GM19467 (cell line): Measurements from ENCODE around the gene ELMO3.
A peak's percentile ranks its signal among the peaks of the same experiment; 100 is the strongest.

Experiments
- ATAC-seq: cut with Tn5 transposase; IDR thresholded peaks from one replicate; pipeline ENCODE4 v1.9.1; 2021; ENCODE audit warnings: mild to moderate bottlenecking, moderate library complexity; ENCODE audit not compliant: unreplicated experiment

Gene ELMO3

DNA sequence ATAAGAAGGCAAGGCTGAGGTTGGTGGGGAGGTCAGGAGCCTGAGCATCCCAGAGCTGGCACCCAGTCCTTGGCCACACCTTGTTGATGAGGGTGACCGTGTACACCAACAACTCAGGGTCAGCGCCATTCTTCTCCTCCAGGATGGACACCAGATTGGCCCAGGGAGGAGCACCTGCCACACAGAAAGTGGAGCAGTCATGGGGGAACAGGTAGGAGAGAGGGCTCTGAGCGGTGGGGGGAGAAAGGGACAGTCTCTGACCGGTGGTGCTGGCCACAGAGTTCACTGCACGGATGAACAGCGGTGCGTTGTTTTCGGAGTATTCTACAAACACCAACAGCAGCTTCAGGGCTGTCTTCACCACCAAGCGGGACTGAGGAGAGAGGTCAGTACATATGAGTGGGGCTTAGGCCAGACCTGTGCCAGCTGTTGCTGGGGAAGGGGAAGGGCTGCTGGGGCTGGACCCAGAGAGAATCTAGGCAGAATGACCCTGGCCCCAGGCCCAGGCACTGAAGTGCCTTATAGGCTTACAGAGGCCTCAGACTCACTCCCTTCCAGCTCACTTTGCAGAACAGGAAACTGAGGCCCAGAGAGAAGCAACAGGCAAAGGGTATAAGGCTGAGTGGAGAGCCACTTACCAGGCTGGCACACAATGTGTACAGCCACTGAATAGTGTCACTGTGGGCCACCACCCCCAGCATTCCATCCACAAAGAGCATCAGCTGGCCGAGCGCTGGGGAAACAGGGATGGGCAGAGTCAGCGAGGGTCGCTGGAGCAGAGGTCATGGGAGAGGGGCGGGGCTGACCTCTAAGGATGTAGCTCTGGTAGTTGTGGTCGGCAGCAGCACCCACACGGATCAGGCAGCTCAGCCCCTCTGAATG, 38.7 kb downstream of the ELMO3 start:
- no peak for ATAC-seq

DNA sequence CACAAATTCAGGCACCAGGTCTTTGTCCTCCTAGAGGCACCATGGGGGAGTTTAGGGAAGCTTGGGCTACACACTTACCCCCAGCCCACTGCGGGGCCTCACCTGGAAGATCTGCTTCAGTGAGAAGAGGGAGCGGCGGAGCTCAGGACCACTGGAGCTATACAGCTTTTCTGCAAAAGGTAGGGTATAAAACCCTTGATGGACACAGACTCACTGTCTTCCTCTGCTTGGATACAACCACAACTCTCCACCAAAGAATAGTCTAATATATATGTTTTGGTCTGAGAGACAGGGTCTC, 39.3 kb downstream of the ELMO3 start:
- ATAC-seq = no peak

DNA sequence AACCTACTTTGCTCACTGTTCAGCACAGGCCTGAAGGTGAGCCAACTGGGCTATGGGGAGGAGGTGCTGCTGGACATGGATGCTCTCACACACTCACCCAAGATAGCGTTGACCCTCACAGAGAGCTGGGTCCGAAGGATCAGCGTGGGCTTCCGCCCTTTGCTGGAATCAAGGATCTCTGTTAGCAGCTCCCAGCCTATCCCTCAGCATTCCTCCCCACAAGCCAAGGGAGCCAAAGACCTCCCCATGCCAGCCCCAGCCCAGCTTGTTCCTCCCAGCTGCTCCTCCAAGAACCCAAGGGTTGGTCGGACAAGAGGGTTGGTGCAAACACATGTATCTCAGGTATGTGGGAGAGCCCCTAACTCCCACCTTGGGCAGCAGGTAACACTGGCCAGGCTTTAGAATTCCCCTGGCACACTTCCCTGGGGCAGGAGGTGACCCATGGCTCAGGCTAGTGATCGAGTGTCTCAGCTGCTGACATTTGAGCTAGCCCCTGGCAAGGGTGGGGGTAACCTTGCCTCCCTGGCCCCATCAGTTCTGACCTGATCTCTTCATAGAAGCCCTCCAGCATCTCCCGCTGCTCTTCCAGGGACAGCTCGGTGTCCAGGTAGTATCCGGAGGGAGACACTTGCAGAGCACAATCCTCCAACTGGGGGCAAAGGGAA, 40.0 kb downstream of the ELMO3 start:
- no peak for ATAC-seq

GRCh38 chr16:67240506-67240905, 41.6 kb downstream of the ELMO3 start:
- ATAC-seq = no peak

DNA sequence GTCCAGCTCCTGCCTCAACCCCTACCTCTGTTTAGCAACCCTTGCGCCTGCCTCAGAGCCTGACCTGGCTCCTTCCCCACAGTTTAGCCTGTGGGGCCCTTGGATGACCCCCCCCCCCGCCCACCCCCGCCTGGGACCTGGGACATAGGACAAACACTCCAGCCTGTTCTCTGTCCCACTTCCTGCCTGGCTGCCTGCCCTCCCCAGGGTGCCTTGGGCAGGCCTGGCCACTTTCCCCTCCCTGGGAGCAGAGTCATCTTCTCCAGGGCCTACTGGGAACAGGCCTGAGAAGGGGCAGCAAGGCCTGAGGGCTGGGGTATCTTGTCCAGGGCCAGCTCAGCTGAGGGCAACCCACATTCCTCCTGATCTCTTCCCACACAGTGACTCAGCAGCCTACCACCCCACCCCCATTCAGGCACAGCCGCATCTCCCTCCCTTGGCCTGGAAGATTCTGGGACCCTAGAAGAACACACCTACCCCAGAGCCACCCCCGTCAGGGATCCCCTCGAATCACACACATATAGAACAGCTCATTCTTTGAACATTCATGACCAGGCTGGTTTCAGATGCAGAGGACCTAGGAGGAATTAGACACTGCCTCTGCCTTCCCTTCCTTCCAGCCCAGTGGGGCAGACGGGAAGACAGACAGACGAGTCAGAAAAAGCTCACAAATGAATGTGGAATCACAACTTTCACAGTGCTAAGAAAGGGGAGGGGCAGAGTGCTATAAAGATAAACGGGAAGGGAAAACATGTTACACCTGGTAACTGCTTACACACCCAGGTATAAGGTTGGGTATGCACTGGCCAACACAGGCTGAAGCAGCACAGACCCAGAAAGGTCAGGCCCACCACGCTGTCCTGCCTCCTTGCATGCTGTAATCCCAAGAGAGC, 42.3 kb downstream of the ELMO3 start:
- ATAC-seq = no peak

- ATAC-seq = no peak
Observed at GRCh38 chr16:67242138-67242730, 43.3 kb downstream of the ELMO3 start.

GRCh38 chr16:67243481-67243880, 44.5 kb downstream of the ELMO3 start:
- ATAC-seq = no peak

DNA sequence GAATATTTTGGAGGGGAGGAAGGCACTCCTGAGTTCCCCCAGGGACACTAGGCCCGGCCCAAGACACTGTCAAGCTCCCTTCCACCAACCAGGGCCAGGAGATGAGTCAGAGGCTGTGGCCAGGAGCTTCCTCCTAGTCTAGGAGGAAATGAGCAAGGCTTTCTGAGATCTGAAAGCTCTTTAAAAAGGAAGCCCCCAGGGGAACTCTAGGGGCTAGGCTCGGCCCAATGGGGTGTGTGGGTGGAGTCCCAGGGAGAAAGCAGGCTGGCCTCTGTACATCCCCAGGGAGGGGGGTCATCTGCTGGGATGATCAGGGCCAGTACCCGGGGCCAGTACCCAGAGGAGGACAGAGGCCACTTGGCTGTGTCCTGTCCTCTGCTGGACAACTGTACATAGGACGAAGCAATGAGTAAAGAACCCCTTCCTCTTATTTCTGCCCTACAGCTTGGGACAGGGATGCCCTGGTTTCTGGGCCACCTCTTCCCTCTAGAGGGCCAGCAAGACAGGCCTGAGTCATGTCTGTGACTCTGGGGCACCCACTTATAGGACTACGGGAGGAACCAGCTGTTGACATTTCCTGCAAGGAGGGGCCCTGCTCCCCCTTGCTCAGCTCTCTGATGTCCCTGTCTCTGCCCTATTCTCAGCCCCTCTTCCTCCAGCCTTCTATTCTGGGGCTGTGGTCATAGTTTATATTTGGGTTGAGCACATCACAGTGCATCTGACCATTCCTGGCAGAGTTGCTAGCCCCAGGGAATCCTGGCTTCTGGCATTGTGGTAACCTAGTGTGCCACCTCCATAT, 45.7 kb downstream of the ELMO3 start:
- ATAC-seq = no peak

DNA sequence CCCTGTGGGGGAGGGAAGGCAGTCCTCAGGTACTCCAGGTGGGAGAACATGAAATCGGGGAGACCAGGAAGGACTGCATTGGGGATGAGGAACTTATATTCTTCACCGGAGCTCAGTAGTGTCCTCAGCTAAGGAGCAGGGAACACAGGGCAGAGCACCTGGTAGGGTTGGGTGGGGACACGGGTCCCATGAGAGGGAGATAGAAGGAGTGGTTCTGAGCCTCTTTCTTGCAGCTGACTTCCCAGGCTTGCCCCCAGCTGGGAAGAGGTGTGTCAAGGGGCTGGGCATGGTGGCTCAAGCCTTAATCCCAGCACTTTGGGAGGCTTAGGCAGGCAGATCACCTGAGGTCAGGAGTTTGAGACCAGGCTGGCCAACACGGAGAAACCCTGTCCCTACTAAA, 46.3 kb downstream of the ELMO3 start:
- ATAC-seq = no peak

DNA sequence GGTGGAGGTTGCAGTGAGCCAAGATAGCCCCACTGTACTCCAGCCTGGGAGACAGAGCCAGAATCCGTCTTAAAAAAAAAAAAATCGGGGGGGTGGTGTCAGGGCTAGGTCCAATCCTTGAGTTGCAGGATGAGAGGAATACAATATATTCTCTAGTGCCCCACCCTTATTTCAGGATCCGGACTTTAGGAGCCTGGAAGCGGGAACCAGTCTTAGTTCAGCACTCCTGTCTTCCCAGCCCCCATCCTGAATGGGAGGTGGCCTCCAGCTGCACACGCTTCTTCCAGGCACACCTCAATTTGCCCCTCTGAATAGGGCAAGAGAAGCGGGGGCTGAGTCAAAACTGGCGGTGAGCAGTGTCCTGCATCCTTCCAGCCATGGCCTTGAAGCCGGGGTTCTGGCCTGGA, 46.7 kb downstream of the ELMO3 start:
- no peak for ATAC-seq

- peak; percentile 20 for ATAC-seq
Observed at GRCh38 chr16:67246081-67246755, 47.3 kb downstream of the ELMO3 start.

GRCh38 chr16:67246756-67247191, 47.8 kb downstream of the ELMO3 start:
- ATAC-seq = peak; percentile 14

DNA sequence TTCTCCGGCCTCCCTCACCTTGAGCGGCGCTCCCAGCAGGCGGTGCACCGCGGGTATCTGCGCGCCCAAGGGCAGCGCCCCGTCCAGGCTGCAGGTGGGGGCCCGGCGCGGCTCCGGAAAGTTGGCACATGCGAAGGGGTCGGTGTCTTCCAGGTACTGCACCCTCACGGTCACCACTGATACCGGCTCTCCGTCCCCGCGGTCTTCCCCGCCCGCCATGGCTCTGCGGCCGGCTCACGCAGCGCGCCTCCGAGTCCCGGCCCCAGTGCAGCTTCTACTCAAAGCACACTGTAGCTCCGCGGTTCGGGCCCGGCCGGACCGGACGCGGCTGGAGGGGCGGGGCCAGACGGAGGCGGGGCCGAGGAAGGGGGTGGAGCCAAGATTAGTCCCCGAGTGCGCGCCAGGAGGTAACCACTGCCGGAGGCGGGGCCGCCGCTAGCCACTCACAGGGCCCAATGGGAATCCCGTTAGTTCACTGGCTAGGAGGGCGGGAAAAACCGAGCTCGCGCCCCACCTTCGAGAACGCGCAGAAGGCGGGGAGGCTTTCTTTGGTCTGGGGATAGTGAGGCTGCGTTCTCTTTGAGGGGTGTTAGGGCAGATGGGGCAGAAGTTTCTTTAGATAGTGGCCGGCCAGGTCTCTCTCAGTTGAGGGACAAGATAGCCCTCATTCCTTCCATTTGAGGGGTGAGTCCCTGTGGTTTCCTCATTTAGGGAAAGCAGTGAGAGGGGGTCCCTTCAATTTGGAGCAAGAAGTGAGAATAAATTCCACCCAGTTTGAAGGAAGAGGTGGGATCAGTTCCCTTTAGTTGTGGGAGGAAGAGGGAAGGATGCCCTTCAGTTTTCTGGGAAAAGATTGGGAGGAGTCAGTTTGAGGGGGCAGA, 48.5 kb downstream of the ELMO3 start, which contains the start of gene FHOD1:
FHOD1 (minus strand) TSS at position 290 of the 881 bp plus-strand sequence; CDS start at position 219, 71 bp downstream.
- ATAC-seq = peak; percentile 58

DNA sequence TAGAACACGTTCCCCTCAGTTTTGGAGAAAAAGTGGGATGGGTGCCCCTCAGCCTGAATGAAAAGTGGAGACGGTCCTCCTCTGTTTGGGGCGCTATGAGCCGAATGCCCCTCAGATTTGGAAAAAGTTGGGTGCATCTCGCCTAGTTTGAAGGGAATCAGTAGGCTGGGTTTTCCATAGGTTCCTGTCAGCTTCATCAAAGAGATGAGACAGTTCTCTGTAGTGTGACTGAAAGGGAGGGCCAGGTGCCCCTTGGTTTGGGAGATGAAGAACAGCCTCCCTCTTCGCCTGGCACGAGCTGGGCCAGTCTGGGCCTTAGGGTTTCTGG, 49.1 kb downstream of the ELMO3 start:
- no peak for ATAC-seq

- no peak for ATAC-seq
Observed at GRCh38 chr16:67248401-67249177, 49.7 kb downstream of the ELMO3 start, which contains the start of gene SLC9A5. SLC9A5 (plus strand) TSS chr16:67248979; CDS start chr16:67249015, 36 bp downstream.

GRCh38 chr16:67249178-67250044, 50.5 kb downstream of the ELMO3 start:
- ATAC-seq = no peak

DNA sequence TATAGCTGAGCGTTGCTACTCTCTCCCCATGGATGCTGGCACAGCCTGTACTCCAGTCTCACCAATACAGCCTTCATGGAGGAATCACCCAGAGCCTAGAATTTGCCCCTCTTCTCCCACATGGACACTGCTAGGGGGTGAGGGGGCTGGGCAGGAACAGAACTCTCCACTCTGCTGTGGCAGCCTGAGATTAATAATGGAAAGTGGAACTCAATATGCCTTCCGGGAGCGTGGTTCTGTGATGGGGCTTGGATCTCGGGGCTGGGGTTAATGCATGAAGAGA, 51.1 kb downstream of the ELMO3 start:
- ATAC-seq = no peak
